GM21737 (cell line): Measurements from ENCODE around the gene ICAM5.
"Not testable (repeated sequence)": the region's sequence is repeated elsewhere in the genome, so short reads cannot be mapped to it uniquely, and the experiment has no call there.

Experiments
- ATAC-seq: cut with Tn5 transposase; IDR thresholded peaks from one replicate; pipeline ENCODE4 v1.9.1; 2021; ENCODE audit warnings: mild to moderate bottlenecking, moderate library complexity; ENCODE audit not compliant: unreplicated experiment

The ICAM5 gene

DNA sequence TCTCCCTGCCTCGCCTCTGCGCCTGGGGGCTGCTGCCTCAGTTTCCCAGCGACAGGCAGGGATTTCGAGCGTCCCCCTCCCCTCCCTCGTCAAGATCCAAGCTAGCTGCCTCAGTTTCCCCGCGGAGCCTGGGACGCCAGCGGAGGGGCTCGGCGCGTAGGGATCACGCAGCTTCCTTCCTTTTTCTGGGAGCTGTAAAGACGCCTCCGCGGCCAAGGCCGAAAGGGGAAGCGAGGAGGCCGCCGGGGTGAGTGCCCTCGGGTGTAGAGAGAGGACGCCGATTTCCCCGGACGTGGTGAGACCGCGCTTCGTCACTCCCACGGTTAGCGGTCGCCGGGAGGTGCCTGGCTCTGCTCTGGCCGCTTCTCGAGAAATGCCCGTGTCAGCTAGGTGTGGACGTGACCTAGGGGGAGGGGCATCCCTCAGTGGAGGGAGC is 19.6 kb upstream of the ICAM5 start:
- no peak for ATAC-seq

DNA sequence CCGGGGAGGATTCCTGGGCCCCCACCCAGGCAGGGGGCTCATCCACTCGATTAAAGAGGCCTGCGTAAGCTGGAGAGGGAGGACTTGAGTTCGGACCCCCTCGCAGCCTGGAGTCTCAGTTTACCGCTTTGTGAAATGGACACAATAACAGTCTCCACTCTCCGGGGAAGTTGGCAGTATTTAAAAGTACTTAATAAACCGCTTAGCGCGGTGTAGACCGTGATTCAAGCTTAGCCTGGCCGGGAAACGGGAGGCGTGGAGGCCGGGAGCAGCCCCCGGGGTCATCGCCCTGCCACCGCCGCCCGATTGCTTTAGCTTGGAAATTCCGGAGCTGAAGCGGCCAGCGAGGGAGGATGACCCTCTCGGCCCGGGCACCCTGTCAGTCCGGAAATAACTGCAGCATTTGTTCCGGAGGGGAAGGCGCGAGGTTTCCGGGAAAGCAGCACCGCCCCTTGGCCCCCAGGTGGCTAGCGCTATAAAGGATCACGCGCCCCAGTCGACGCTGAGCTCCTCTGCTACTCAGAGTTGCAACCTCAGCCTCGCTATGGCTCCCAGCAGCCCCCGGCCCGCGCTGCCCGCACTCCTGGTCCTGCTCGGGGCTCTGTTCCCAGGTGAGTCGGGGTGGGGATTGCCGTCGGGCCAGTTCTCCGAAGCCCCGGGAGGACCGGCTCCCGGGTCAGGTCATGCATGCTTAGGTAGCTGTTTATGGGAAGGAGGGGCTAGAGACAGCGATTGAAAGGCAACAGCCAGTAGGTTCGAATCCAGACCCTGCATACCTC is 18.9 kb upstream of the ICAM5 start, which contains the start of gene ICAM1:
ICAM1 (plus strand) TSS at position 505 of the 779 bp plus-strand sequence; CDS start at position 545, 40 bp downstream.
- no peak for ATAC-seq

DNA sequence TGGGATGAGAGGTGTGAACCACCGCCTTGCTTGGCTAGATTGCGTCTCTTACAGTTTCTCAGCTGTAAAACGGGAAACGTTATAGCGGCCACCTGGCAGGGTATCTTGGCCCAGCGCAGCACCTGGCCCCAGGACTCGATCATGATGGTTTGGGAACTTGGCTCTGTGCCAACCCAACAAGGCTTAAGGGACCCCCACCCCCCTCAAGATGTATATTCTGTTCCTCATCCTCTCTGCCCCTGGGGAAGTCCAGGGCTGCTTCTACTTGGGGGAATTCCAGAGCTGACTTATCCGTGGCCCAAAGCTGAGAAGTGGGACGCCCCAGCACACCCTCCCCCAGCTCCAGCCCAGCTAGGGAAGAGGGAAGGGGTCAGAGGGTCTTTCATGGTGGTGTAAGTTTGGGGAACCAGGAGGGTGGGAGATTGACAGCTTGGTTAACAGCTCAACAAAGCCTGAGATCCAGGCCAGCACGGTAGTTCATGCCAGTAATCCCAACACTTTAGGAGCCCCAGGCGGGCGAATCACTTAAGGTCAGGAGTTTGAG is 18.1 kb upstream of the ICAM5 start:
- no peak for ATAC-seq

DNA sequence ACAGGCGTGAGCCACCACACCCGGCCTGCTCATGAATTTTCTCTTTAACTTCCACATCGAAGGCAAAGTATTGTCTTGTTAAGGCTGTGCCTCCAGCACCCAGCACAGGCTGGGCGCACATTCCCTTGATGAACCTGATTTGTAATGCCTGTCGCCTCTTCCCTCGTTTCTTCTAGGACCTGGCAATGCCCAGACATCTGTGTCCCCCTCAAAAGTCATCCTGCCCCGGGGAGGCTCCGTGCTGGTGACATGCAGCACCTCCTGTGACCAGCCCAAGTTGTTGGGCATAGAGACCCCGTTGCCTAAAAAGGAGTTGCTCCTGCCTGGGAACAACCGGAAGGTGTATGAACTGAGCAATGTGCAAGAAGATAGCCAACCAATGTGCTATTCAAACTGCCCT is 15.2 kb upstream of the ICAM5 start:
- ATAC-seq, result no peak

DNA sequence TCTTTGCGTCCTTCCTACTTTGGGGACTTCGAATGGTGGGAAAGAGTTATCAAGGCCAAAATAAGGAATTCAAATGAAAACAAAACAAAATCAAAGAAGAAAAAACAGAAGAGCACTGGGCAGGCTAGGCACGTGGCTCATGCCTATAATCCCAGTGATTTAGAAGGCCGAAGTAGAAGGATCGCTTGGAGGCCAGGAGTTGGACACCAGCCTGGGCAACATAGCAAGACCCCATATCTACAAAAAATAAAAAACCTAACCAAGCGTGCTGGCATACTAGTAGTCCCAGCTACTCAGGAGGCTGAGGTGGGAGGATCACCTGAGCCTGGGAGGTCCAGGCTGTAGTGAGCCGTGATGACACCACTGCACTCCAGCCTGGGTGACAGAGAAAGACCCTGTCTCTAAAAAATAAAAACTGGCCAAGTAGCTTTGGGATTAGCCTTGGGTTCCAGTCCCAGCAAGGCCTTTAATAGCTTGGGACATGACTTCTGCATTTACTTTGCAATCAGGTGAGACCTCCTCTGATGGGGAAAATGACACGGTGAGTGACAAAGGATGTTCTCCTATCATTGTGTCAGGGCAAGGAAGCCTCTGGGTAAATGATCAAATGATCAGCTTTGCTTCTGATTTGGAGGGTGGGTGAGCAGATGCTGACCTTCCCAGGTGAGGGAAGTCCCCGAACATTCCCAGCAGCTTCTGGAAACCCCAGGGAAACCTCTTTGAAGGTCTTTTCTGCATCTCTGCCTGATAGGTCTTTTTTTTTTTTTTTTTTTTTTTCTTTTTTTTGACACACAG is 11.8 kb upstream of the ICAM5 start:
- no peak for ATAC-seq

DNA sequence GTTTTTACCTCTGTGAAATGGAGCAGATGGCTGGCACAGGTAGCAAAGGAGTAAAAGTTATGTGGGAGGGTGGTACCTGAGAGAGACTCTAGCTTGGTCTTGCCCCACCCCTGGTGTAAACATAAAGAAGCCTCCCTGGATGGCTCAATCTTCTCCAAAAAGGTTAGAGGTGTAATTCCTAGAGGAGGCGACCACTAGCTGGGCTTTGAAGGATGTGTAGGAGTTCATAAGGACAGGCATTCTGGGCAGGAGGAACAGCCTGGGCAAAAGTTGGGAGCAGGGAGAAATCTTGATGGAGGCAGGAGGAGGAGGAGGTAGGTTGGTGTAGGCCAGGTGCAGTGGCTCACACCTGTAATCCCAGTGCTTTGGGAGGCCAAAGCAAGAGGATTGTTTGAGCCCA is 10.8 kb upstream of the ICAM5 start:
- no peak for ATAC-seq

DNA sequence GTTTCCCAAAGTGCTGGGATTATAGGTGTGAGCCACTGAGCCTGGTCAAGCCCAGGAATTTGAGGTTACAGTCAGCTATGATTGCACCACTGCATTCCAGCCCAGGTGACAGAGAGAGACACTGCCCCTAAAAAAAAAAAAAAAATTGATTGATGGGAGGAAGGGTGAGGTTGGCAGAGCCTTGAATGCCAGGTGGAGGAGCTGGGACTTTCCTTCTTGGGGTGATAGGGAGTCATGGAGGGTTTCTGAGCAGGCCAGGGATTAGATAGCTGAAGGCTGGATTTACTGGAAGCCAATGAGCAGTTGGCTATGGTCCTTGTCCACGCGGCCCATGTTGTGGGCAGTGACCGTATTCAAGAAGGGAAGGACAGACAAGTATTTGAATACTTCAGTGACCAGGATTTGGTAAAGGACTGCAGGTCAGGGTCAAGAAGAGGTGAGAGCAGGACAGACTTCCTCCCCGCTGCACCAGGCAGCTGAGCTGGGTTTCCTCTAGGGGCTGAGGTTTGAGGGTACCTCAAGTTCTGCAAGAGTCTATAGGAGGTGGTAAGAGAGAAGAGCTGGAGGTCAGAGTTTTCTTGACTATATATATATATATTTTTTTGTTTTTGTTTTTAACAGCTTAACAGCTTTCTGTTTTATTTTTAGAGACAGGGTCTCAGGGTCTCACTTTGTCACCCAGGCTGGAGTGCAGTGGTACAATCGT is 9.9 kb upstream of the ICAM5 start:
- no peak for ATAC-seq

DNA sequence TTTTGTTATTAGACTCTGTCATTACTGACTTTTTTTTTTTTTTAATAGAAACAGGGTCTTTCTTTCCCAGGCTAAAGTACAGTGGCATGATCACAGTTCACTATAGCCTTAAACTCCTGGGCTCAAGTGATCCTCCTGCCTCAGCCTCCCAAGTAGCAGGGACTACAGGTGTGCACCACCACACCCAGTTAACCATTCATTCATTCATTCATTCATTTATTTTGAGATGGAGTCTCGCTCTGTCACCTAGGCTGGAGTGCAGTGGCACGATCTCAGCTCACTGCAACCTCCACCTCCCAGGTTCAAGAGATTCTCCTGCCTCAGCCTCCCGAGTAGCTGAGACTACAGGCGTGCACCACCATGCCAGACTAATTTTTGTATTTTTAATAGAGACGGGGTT is 7.7 kb upstream of the ICAM5 start:
- not testable (repeated sequence) for ATAC-seq

DNA sequence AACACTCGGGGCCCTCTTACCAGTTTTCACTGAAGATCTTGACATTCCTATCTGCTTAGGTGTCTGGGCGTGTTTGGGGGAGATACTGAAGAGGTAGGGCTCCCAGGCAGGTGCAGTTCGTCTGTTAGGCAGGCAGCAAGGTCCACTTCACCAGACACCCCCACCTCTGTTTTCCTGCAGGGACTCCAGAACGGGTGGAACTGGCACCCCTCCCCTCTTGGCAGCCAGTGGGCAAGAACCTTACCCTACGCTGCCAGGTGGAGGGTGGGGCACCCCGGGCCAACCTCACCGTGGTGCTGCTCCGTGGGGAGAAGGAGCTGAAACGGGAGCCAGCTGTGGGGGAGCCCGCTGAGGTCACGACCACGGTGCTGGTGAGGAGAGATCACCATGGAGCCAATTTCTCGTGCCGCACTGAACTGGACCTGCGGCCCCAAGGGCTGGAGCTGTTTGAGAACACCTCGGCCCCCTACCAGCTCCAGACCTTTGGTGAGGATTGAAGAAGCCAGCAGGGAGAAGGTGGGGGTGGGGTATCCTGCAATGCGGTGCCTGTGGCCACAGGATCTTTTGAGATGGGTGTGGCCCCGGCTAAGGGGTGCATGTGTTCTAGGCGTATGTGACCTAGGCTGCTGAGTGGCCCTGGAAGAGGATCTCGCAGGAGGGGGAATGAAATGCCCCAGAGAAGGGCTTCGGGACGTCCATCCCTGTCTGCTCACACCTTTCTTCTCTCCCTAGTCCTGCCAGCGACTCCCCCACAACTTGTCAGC is 6.3 kb upstream of the ICAM5 start:
- no peak for ATAC-seq

DNA sequence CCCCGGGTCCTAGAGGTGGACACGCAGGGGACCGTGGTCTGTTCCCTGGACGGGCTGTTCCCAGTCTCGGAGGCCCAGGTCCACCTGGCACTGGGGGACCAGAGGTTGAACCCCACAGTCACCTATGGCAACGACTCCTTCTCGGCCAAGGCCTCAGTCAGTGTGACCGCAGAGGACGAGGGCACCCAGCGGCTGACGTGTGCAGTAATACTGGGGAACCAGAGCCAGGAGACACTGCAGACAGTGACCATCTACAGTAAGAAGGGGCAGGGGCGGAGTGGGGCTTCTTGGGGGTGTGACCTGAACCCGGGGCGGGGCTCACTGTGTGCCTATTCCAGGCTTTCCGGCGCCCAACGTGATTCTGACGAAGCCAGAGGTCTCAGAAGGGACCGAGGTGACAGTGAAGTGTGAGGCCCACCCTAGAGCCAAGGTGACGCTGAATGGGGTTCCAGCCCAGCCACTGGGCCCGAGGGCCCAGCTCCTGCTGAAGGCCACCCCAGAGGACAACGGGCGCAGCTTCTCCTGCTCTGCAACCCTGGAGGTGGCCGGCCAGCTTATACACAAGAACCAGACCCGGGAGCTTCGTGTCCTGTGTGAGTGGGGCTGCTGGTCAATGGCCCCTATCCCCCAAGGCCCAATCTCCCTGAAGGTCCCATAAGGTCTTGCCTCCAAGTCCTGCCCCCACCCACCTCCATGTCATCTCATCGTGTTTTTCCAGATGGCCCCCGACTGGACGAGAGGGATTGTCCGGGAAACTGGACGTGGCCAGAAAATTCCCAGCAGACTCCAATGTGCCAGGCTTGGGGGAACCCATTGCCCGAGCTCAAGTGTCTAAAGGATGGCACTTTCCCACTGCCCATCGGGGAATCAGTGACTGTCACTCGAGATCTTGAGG is 5.4 kb upstream of the ICAM5 start:
- no peak for ATAC-seq

DNA sequence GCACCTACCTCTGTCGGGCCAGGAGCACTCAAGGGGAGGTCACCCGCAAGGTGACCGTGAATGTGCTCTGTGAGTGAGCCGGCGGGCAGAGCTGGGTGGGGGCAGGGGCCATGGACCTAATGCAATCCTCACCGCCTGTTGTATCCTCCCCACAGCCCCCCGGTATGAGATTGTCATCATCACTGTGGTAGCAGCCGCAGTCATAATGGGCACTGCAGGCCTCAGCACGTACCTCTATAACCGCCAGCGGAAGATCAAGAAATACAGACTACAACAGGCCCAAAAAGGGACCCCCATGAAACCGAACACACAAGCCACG is 4.8 kb upstream of the ICAM5 start:
- no peak for ATAC-seq

DNA sequence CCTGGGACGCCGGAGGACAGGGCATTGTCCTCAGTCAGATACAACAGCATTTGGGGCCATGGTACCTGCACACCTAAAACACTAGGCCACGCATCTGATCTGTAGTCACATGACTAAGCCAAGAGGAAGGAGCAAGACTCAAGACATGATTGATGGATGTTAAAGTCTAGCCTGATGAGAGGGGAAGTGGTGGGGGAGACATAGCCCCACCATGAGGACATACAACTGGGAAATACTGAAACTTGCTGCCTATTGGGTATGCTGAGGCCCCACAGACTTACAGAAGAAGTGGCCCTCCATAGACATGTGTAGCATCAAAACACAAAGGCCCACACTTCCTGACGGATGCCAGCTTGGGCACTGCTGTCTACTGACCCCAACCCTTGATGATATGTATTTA is 4.4 kb upstream of the ICAM5 start:
- no peak for ATAC-seq

DNA sequence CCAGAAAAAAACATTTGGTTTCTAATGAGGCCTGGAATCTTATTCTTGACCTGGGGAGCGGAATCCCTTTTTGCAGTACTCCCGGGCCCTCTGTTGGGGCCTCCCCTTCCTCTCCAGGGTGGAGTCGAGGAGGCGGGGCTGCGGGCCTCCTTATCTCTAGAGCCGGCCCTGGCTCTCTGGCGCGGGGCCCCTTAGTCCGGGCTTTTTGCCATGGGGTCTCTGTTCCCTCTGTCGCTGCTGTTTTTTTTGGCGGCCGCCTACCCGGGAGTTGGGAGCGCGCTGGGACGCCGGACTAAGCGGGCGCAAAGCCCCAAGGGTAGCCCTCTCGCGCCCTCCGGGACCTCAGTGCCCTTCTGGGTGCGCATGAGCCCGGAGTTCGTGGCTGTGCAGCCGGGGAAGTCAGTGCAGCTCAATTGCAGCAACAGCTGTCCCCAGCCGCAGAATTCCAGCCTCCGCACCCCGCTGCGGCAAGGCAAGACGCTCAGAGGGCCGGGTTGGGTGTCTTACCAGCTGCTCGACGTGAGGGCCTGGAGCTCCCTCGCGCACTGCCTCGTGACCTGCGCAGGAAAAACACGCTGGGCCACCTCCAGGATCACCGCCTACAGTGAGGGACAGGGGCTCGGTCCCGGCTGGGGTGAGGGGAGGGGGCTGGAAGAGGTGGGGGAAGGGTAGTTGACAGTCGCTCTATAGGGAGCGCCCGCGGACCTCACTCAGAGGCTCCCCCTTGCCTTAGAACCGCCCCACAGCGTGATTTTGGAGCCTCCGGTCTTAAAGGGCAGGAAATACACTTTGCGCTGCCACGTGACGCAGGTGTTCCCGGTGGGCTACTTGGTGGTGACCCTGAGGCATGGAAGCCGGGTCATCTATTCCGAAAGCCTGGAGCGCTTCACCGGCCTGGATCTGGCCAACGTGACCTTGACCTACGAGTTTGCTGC is 2.7 kb upstream of the ICAM5 start, which contains the start of gene ICAM4:
ICAM4 (plus strand) TSS at position 153 of the 935 bp plus-strand sequence; CDS start at position 211, 58 bp downstream.
- ATAC-seq, result no peak

DNA sequence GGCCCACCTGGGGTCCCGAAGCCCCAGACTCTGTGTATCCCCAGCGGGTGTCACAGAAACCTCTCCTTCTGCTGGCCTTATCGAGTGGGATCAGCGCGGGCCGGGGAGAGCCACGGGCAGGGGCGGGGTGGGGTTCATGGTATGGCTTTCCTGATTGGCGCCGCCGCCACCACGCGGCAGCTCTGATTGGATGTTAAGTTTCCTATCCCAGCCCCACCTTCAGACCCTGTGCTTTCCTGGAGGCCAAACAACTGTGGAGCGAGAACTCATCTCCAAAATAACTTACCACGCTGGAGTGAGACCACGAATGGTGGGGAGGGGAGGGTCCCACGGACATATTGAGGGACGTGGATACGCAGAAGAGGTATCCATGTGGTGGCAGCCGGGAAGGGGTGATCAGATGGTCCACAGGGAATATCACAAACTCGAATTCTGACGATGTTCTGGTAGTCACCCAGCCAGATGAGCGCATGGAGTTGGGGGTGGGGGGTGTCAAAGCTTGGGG is 1.0 kb upstream of the ICAM5 start:
- ATAC-seq, result no peak

DNA sequence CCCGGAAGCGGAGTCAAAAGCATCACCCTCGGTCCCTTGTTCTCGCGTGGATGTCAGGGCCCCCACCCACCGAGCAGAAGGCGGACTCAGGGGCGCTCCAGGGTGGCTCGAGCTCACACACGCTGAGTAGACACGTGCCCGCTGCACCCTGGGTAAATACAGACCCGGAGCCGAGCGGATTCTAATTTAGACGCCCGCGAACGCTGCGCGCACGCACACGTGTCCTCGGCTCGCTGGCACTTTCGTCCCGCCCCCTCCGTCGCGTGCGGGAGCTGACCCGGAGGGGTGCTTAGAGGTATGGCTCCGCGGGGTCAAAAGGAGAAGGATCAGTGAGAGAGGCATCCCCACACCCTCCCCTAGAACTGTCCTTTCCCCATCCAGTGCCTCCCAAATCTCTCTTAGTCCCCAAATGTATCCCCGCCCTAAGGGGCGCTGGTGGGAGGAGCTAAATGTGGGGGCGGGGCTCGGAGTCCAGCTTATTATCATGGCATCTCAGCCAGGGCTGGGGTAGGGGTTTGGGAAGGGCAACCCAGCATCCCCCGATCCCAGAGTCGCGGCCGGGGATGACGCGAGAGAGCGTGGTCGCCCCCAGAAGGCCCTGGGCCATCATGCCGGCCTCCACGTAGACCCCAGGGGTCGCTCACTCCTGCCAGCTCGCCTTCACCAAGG is 451 bp upstream of the ICAM5 start:
- no peak for ATAC-seq

DNA sequence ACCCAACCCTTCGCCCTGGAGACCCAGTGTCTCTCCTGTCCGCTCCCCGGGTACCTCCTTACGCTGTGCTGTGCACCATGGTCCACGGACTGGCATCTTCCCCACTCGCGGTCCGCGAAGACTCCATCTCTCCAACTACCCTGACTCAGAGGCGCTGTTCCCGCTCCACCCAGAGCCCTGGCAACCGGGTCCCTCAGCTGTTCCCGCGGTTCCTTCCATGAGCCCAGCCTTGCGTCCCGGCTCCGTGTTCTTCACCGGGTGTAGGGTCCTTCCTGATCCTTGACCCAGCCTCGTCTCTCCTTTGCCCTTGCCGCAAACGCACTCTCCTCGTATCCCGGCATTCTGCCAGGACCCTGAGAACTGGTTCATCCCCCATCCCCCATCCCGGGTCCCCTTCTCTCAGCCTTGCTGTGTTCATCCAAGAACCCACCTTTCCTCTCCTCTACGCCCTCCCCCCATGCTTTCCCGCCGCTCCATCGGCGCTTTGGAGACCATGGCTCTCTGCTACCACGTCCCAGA is 664 bp downstream of the ICAM5 start:
- ATAC-seq, result no peak

DNA sequence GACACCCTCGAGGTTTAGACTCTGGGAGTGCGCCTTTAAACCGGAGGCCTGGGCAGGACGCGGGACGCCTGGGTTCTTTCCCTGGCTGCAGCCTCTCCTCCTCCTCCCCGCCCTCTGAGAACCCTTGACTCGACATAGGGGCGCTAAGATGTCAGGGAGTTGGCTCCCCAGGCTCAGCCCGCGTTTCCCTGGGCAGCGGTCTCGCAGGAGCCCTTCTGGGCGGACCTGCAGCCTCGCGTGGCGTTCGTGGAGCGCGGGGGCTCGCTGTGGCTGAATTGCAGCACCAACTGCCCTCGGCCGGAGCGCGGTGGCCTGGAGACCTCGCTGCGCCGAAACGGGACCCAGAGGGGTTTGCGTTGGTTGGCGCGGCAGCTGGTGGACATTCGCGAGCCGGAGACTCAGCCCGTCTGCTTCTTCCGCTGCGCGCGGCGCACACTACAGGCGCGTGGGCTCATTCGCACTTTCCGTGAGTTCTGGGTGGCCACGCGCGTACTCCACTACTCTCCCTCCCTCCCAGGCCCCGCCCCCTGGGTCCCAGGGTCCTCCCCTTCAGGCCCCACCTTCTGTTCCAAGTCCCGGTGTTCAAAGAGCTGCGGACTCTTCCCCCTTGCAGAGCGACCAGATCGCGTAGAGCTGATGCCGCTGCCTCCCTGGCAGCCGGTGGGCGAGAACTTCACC is 1.3 kb downstream of the ICAM5 start:
- no peak for ATAC-seq
